Calu3 (cell line): Measurements from ENCODE around the gene NAA11. TPM values are rescaled to one million over a fixed set of nuclear protein-coding genes. Genes with fewer than 3 reads are reported as not detected.

Experiments used
- BruUV-seq: library from RNA; stranded (reverse); fragments of 400-500 nt; replicated peaks from 2 replicates; lab custom pipeline; 2021; lab: Mats Ljungman, UMichigan
- CTCF ChIA-PET: fragments of 300-600 bp; sonication (Branson Sonifier 250); formaldehyde crosslinking; loops from one replicate; lab custom pipeline; 2022; ENCODE audit warnings: antibody characterized with exemption; lab: Charles Lee
- DNase-seq: peaks from one replicate; pipeline ENCODE4 v3.0.0; 2022
- H3K27ac Mint-ChIP-seq: one replicate; pipeline ENCODE4 v1.8.0; 2022; ENCODE audit warnings: mixed read lengths; ENCODE audit not compliant: unreplicated experiment
- H3K27me3 Mint-ChIP-seq: one replicate; pipeline ENCODE4 v1.8.0; 2022; ENCODE audit warnings: mixed read lengths; ENCODE audit not compliant: unreplicated experiment
- H3K36me3 Mint-ChIP-seq: one replicate; pipeline ENCODE4 v1.8.0; 2022; ENCODE audit warnings: mild to moderate bottlenecking, moderate library complexity, mixed read lengths; ENCODE audit not compliant: insufficient read depth, unreplicated experiment
- H3K4me1 Mint-ChIP-seq: one replicate; pipeline ENCODE4 v1.8.0; 2022; ENCODE audit warnings: mild to moderate bottlenecking, low read depth, mixed read lengths; ENCODE audit not compliant: unreplicated experiment
- H3K4me3 Mint-ChIP-seq: one replicate; pipeline ENCODE4 v1.8.0; 2022; ENCODE audit warnings: mild to moderate bottlenecking, low read depth, moderate library complexity, mixed read lengths; ENCODE audit not compliant: unreplicated experiment
- H3K9me3 Mint-ChIP-seq: one replicate; pipeline ENCODE4 v1.8.0; 2022; ENCODE audit warnings: low read depth, mixed read lengths; ENCODE audit not compliant: unreplicated experiment
- CTCF ChIP-seq: fragments of 200-600 bp; IDR thresholded peaks from one replicate; pipeline ENCODE4 v1.8.0; 2022; ENCODE audit warnings: antibody characterized with exemption; ENCODE audit not compliant: unreplicated experiment
- intact Hi-C: fragments of 100-400 bp; cut with micrococcal nuclease; formaldehyde crosslinking; loops from one replicate; pipeline ENCODE4 v1.10.0; 2022; ENCODE audit not compliant: unreplicated experiment
- total RNA-seq: library from RNA; stranded (reverse); gene quantifications from 2 replicates; pipeline ENCODE4 v1.2.3, GENCODE V29; 2022

Gene NAA11
- total RNA-seq, 1 experiment from 2014 or later, result not detected

DNA sequence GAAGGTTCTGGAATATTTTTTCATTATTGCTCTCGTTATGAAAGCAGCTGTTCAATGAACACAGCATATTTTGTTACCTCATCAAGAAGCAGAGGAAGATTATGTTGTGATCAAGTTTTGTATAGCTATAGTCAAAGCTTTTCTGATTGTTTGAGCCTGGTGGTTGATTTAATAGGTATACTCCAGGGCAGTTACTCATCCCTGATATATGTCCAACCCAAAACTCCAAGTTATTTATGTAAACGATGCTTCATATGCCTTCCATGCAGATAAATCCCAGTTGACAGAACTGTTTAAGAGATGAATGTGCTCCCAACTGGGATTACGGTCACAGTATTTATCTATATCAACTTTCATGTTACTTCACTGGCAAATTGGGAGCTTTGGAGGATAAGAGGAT lies 19.1 kb downstream of the NAA11 start:
- Mint-ChIP-seq H3K27ac (no peak overlapping the region), H3K4me3 (no peak overlapping the region), H3K36me3 (no peaks in the 10 kb centered on the region), H3K27me3 (no peaks in the 10 kb centered on the region), H3K9me3 (no peaks in the 10 kb centered on the region), H3K4me1 (no peaks in the 10 kb centered on the region)
- no TSS peak for BruUV-seq
- intact Hi-C loops, result no loop called here
- DNase-seq, result no peak
- CTCF ChIA-PET, result no interaction called here
- TF ChIP-seq CTCF, result no peak

DNA sequence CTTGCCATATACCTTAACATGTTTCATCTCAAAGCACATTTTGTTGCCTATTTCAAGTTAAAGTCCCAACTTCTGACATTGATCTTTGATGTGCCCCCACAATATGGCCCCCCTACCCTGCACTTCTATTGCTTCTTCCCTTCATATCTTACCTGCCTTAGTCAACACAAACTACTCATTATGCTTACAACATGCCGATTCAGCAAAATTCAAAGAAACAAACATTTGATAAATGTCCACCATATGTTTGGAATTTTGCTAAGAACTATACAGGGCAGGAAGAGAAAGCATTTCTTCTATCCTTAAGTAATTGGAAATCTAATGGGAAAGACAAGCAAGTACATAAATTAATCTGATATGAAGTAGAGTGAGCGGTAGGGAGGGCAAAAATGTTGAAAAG lies 25.6 kb downstream of the NAA11 start:
- no peak for DNase-seq
- Mint-ChIP-seq H3K4me3 (no peak overlapping the region), H3K36me3 (no peaks in the 10 kb centered on the region), H3K27me3 (no peaks in the 10 kb centered on the region), H3K27ac (no peak overlapping the region), H3K9me3 (no peaks in the 10 kb centered on the region), H3K4me1 (no peaks in the 10 kb centered on the region)
- BruUV-seq, result no TSS peak
- TF ChIP-seq CTCF, result no peak
- CTCF ChIA-PET, result no interaction called here
- intact Hi-C loops, result no loop called here

DNA sequence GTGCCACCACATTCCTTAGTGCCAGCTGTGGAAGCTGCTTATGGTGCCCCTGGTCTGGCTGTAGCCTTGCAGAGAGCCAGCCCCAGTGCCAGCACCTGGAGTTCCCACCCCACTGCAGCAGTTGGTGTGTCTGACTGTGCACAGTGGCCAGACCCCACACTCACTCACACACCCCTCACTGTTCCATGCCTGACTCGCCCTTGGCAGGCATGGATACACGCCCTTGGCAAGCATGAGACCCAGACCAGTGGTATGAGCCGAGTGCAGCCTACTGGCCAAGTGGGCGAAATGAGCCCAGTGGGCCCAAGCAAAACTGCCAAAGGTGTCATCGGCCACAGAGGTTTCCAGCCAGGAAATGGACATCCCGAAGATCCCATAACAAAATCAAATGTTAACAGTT lies 27.4 kb downstream of the NAA11 start:
- no peaks in the 10 kb centered on the region for H3K27me3 Mint-ChIP-seq
- no peak for TF ChIP-seq CTCF
- no peaks in the 10 kb centered on the region for H3K4me1 Mint-ChIP-seq
- H3K4me3 Mint-ChIP-seq, result no peak overlapping the region
- BruUV-seq, result no TSS peak
- H3K36me3 Mint-ChIP-seq, result no peaks in the 10 kb centered on the region
- CTCF ChIA-PET, result no interaction called here
- H3K9me3 Mint-ChIP-seq, result no peaks in the 10 kb centered on the region
- no peak for DNase-seq
- H3K27ac Mint-ChIP-seq, result no peak overlapping the region
- intact Hi-C loops, result no loop called here

DNA sequence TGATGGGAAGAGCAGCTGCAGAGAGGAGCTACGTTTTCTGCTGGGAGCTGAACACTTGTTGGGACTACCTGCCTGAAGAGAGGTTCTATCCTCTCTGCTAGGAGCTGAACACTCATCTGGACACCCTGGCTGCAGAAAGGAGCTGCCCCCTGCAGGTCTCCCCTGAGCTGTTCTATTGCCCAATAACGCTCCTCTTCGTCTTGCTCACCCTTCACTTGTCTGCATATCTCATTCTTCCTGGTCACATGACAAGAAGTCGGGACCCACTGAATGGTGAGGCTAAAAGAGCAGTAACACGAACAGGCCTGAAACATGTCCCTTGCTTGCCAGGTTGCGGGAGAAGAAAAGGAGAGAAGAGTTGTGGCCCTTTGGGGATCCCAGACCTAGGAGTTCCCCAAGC lies 27.8 kb downstream of the NAA11 start:
- BruUV-seq, result no TSS peak
- intact Hi-C loops, result no loop called here
- no peaks in the 10 kb centered on the region for H3K27me3 Mint-ChIP-seq
- H3K4me1 Mint-ChIP-seq, result no peaks in the 10 kb centered on the region
- H3K9me3 Mint-ChIP-seq, result no peaks in the 10 kb centered on the region
- no peak for TF ChIP-seq CTCF
- DNase-seq, result no peak
- H3K27ac Mint-ChIP-seq, result no peak overlapping the region
- H3K4me3 Mint-ChIP-seq, result no peak overlapping the region
- CTCF ChIA-PET, result no interaction called here
- no peaks in the 10 kb centered on the region for H3K36me3 Mint-ChIP-seq
